GM18873 (cell line): Measurements from ENCODE around the gene GYPC.
"Not testable (repeated sequence)": the region's sequence is repeated elsewhere in the genome, so short reads cannot be mapped to it uniquely, and the experiment has no call there.

Source experiments
- ATAC-seq: cut with Tn5 transposase; IDR thresholded peaks from one replicate; pipeline ENCODE4 v1.9.1; 2021; ENCODE audit warnings: mild to moderate bottlenecking, moderate library complexity, moderate number of reproducible peaks; ENCODE audit not compliant: unreplicated experiment, low FRiP score

The GYPC gene

GRCh38 chr2:126692934-126693592 is 37.1 kb downstream of the GYPC start:
- not testable (repeated sequence) for ATAC-seq

DNA sequence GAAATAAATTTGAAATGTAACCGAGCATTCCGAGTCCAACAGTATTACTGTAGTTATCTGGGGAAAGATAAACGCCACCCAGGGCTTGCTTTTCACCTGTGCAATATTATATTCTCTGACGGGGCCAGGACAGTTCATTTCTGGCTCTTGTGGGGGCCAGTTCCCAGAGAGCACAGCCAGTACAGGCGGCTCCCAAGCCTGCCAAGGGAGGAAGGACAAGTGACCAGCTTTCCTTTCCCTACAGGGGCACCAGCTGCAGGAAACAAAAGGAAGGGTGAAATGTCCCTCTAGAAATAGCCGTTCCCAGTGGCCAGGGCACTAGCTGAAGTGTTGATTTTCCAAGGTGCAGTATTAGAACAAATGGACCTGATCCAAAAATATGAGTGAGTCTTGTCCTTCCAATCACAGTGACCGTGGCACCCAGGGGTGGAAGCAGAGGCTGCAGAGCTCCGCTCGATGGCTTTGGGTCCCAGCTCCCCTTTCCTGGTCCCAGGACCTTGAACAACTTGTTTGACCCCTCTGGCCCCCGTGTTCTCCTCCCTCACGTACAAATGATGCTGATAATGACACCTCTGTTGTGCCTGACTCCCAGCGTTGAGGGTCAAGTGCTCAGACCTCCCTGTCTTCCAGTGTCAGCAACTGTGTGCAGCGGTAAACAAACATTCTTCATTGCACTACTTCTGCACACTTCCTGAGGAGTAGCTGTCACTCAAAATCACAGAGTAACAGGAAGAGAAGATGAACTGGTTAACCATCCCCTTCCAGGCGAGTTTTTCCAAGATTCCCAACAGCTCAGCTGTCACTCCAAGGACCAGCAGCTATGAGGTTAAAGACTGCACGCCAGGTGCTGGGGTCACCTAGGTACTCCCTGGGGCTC is 40.9 kb downstream of the GYPC start:
- ATAC-seq = no peak

DNA sequence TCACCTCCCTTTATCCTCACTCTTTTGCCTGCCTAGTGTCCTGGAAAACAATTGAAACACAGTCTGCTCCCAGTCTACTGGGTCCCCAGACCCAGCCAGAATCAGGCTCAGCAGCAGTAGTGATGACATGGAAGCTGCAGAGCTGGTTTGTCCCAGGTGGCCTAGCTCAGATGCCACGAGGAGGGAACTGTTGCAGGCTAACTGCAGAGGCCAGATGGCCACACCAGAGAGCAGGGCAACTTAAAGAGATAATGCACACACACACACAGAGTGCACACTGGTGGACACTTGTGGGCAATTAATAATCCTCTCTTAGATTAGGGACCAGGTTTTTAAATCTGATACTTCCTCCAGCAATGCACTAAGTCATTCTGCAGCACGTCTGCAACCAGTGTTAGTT is 42.4 kb downstream of the GYPC start:
- ATAC-seq = no peak

DNA sequence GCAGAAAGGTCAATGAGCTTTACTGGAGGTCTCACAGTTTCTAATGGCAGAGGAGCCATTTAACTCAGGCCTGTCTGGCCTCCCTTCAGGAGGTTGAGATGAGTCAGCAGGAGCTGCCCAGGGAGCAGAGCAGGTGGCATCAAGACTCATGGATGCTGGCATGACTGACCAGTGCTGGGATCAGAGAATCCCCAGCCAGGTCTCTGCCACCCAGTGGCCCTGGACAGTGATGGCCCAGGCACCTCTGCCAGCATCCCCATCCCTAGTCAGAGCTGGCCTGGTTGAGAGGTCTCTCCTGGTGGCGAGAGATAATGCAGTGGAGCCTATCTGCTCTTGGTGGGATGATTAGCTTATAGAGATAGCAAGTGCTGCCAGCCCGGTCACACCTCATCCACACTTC is 43.1 kb downstream of the GYPC start:
- no peak for ATAC-seq

- no peak for ATAC-seq
Measured at GRCh38 chr2:126699716-126700581, 44.0 kb downstream of the GYPC start.

GRCh38 chr2:126700677-126701076 is 44.7 kb downstream of the GYPC start:
- no peak for ATAC-seq

- ATAC-seq = no peak
Measured at GRCh38 chr2:126703311-126703710, 47.4 kb downstream of the GYPC start.

GRCh38 chr2:126704434-126705160 is 48.6 kb downstream of the GYPC start:
- no peak for ATAC-seq

GRCh38 chr2:126707191-126707590 is 51.2 kb downstream of the GYPC start:
- ATAC-seq = no peak

DNA sequence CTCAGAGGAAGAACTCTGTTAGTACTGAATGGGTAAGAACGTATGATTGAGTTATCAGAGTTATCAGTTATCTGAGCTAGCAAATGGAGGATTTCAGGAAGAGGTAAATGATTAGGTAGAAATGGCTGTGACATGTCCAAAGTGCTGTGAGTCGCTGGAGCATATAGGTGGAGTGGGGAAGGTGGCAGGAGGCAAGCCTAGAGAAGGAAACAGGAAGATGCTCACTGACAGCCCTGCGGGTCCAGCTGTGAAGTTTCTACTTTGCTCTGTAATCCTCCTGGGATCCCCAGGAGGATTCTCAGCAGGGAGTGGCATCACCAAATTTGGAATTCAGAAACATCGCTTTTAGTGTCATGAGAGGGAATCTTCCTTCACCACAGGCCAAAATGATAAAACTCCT is 52.0 kb downstream of the GYPC start:
- ATAC-seq = no peak

GRCh38 chr2:126714191-126714965 is 58.4 kb downstream of the GYPC start:
- ATAC-seq = no peak

DNA sequence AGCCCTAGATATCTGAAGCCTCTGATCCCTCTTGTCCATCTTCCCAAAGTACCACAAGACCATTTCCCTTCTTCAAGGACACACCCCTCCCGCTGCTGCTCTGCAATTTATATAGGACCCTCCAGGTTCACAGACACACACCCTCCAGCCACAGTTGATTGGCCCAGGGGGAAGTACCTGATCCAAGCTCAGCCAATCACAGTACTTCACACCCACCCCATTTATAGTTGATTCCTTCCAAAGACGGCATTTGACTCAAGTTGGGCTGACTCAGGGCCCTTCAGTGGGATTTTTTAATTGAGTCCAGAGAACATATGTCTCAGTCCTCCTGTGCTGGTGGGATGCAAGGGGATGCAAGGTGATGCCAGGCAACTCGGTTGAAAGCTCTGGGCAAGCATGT is 59.2 kb downstream of the GYPC start:
- ATAC-seq = no peak

GRCh38 chr2:126715576-126716406 is 59.8 kb downstream of the GYPC start:
- ATAC-seq = no peak

DNA sequence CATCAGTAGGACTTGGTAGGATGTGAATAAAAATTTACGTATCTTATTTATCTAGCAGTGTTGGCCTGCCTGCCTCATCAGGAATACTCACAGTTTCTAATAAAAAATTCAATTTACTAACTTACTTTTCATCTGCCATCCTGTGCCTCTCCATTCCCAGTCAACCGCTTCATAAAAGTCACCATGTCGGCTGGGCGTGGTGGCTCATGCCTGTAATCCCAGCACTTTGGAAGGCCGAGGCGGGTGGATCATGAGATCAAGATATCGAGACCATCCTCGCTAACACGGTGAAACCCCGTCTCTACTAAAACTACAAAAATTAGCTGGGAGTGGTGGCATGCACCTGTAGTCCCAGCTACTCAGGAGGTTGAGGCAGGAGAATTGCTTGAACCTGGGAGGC is 61.3 kb downstream of the GYPC start:
- not testable (repeated sequence) for ATAC-seq

GRCh38 chr2:126717928-126718327 is 62.0 kb downstream of the GYPC start:
- ATAC-seq = no peak

DNA sequence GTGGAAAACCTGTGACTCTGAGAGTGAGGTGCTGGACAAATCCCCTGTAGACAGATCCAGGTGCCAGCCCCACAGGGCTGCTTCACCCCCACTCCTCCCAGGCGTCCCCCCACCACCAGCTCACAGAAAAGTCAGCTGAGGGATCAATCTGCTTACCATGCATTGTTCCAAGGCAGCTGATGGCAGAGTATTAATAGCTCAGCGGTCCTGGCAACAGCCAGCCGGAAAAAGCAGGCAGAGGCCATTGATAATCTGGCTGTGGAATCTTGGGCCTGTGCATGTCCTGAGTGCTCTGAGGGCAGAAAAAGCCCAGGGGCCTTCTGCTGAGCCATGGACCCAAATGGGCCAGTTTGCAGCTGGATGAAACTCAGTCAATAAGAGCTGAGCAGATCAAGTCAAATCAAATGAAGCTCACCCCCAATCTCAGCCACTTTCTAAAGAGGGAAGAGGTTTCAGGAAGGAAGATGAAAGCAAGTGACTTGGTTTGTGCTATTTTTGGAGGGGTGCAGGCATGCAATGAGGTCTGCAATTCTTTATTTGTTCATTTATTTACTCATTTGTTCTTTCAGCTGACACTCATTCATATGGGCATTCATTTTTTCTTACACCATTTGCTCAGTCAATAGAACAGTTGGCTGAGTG is 63.4 kb downstream of the GYPC start:
- ATAC-seq = no peak

- ATAC-seq = no peak
Measured at GRCh38 chr2:126719833-126720351, 63.9 kb downstream of the GYPC start.

DNA sequence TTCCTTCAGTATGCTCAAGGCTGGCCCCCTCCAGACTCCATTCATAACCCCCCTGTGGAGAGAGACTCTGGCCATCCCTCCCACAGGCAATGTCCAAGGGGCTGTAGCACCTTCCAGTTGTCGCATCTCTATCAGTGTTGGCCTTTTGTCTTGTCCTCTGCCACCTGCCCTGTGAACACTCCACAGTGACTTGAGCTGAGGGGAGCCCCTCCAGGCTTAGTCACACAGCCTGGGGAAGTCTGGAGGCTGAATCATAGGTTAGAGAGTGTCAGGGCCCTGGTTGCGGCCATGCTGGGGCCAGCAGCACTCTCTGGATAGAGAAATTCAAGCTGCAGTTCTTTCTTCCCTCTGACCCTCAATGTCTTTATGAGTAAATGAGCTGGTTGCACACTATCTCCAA is 64.7 kb downstream of the GYPC start:
- ATAC-seq = no peak
